HG02623 (cell line): ENCODE measurements around the gene GOT1.

Experiments
- ATAC-seq: cut with Tn5 transposase; IDR thresholded peaks from one replicate; pipeline ENCODE4 v1.9.1; 2021; ENCODE audit warnings: moderate library complexity; ENCODE audit not compliant: unreplicated experiment

GOT1 gene

DNA sequence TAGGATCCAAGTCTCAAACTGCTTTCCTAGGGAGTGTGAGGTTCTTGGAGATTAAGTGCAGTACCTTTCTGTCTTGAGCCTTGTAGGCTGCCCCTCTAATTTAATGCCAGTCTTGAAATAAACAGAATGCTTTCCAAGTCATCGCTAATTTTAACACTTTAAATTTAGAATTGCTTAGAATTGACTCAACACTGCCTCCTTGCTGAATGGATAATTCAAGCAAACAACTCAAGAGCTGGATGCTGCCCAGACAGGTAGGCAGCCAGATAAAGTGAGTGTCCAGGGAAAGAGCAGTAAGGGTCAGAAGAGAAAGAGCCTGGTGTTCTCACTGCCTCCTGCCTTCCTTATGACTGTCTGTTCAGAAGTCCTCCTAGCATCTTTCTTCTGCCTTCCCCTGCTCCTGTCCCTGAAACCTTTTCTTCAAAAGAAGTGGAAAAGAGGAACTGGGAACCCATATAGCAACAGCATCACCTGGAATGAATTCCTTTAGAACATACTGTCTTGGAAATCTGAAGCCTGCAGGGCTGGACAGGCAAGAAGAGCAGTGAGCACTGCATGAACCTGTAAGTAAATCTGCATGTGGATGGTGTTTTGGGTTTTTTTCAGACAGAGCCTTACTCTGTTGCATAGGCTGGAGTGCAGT, 3.1 kb upstream of the GOT1 start:
- no peak for ATAC-seq

DNA sequence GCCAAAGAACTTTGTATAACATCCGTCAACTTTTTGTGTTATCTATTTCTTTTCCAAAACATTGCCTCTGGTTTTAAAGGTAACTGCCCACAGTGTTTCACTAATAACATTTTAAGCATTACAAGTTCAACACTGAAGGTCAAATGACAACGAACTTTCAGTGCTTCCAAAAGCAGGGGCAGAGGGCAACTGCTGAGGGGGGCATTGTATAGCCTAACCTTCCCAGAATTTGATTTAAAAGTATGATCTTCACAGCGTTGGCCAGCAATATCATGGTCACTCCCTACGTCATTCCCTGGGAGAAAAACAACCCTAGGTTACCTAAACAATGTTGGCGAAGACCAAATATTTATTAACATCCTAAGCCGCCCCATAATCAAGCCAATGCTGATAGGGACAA, 2.5 kb upstream of the GOT1 start:
- ATAC-seq: no peak

DNA sequence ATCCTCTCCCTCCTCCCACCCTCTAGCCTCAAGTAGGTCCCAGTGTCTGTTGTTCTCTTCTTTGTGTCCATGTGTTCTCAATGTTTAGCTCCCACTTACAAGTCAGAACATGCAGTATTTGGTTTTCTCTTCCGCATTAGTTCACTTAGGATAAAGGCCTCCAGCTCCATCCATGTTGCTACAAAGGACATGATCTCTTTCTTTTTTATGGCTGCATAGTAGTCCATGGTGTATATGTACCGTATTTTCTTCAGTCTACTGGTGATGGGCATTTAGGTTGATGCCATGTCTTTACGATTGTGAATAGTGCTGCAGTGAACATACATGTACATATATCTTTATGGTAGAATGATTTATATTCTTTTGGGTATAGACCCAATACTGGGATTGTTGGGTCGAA, 1.6 kb upstream of the GOT1 start:
- no peak for ATAC-seq

DNA sequence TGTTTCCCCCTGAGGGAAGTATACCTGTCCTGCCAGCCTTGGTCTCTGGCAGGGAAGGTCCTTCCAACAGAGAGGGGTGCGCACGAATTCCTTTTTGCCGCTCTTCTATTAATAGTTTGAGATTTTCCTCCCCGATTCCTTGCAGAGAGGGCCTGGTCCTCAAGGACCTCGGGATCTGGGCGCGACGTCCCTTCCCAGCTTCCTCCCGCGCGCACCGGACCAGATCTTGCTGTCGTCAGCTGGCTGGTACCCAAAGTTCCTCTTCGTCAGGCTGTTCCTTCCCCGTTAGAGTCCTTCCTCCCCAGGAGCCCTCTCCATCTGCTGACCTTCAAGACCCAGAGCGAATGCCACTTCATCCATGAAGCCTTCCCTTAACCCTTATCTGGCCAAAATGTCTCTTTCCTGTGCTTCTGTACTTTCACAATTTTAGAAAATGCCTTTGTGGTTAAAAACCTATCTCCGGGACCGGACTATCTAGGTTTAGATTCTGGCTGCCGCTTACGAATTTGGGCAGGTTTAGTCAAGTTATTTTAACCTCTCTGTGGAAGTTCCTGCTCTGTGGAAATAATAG, 851 bp upstream of the GOT1 start:
- no peak for ATAC-seq

DNA sequence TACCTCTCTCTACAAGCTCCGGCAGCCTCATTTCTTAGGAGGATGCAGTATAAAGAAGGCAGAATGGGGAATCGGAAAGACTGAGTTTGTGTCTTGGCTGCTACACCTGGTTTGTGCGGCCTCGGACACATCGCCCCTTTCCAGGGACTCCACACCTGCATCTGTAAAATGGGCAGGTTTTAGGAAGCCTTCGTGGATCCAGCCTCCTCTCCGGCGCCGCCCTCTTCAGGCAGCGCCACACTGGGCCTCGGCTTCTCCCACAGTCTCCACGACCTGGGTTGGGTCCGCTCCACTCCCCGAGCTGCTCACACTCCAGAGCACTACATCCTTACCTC, 341 bp downstream of the GOT1 start:
- peak; percentile 4 for ATAC-seq

DNA sequence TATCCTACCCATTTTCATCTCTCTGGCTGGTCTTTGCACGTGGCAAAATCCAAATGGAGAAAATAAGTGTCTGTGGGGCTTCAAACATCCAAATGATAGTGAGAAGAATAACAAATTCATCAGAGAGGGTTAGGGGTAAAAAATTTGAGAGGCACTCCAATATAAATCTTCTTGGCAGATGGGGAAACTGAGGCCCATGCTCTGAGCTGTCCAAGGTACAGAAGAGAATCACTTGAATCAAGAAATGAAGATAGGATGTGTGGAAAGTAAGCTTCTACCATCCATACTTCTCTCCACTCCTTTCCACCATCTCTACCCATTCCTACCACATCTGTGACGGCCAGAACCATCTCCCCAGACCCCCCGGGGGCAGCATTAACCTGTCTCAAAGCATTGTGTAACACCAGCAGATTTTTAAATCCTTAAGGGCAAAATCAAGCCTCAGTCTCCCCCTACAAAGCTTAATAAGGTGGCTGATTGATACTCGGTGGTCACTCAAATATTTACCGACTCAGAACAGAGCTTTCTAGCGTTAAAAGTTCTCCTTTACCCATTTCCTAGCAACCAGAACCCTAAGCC, 818 bp downstream of the GOT1 start:
- no peak for ATAC-seq

DNA sequence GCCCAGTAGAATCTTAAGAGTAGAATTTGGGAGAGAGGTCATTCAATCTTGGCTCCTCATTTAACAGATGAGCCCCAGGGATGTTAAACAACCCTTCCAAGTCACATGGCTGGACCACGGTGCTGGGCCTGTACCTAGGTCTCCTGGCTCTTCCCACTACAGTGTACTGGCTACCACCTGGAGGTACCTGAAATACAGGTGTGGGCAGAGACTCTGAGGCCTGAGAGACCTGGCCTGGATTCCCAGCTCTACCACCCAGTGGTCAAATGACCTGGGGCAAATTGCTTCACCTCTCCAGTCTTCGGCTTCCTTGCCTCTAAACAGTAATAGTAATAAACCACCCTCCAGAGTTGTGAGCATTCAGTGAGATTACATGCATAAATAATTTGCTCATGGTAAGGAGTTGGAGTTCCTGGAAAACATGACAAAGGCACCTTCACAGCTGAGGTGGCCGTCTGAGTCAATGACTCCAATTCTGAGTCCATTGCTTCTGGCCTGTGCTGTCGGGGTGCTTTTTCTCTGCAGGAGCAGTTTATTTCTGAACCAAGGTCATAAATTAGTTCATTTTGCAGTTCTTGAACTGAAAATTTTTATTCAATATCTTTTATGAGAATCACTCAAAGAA, 2.7 kb downstream of the GOT1 start:
- ATAC-seq: no peak

DNA sequence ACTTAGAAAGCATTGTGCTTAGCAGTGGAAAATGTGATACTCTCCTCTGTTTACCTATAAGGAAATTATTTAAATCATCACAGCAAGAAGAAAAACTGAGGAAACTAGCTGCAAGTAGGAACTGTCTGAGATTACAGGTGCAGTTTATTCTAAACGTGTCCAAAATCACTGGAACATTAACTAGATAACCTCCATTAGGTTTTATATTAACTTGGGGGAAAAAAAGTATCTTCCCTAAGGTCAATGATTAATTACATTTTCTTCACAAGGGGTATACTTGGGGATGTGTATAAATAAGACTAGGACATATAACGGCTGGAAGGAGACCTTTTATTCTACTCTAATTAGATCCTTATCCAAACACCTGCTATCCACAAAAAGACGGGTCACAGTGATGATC, 3.7 kb downstream of the GOT1 start:
- ATAC-seq: no peak

DNA sequence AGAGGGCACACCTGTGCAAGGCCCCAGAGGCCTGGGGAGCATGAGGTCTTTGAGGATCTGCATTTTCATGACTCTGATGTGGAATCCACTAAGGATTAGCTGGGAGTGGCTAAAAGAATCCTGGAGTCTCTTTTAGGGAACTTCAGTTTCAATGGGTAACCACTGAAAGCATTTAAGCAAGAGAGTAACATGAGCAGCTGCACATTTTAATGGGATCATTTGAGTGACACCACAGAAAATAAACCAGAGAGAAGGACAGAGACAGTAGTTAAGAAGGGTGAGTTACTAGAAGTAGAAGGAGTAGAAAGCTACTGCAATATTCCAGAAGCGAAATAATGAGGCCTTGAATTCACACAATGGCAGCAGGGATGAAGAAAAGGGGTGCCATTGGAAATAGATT, 5.2 kb downstream of the GOT1 start:
- ATAC-seq: no peak

DNA sequence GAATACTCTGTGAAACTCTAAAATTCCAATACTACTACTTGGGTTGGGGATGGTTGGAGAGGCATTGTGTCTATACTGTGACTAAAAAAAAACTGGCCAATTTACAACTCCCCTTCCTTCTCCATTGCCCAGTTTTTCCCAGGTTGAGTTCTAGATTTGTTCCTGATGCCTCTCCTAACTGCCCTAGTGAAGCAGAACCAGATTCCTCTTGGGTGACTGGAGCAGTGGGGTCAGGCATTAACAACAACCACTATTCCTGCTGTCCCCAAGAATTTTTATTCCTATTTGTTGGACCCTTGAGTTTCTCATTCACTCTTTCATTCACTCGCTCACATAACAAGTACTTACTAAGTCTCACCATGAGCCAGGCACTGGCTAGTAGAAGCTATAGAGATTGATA, 5.8 kb downstream of the GOT1 start:
- ATAC-seq: no peak

DNA sequence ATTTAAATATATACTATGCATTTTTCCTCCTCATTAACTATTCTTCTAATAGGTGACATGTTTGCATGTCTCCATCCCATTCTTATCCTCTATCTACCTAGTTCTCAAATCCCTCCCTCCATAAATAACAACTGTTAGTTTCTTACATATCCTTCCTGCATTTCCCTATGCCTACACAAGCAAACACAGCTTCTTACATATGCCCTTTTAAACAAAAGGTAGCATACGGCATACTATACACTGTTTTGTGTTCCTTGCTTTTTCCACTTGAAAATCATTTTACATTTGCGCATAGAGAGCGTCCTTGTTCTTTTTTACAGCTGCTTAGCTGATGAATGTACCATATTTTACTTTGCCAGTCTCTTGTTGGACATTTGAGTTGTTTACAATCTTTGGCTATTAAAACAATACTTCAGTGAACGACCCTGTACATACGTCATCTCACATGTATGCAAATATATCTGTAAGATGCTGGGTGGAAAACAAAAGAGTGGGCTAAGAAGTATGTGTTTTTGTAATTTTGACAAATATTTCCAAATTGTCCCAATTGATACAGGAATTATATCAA, 7.8 kb downstream of the GOT1 start:
- no peak for ATAC-seq

DNA sequence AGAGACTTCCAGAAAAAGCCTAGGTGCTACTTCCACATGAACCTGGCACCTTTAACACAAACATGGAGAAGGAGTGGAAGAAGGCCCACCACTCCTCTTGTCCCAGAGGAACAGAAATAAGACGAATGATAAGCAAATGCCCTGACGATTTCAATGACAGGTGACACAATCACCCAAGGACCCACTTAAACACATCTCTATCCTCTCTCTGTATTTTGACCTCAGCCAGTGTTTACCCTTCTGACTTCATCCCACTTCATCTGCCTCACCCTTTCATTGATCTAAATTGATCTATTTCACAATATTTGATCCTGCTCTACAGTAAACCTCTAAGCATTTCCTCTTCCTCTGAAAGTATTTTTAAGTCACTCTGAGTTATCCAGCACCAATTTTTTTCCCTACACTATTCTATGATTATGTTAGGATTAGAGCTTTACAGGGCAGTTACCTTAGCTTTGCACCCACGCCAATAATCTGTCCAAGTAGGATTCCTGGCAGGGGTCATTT, 9.1 kb downstream of the GOT1 start:
- no peak for ATAC-seq

DNA sequence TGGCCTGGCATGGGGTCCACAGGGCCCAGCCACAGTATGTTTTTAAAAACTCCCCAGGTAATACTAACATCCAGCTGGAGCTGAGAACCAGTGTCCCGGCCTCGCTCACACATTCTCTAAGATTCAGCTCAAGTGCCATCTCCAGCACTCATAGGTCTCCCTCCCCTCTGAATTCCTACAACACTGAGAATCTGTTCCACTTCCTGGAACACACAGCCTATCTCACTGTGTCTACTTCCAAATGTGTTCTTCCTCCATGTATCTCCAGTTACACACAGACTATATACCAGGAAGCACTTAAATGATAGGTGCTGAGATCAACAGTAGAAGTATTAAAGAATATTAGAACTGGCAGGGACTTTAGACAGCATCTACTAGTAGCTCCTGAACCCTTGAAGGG, 10.7 kb downstream of the GOT1 start:
- no peak for ATAC-seq

DNA sequence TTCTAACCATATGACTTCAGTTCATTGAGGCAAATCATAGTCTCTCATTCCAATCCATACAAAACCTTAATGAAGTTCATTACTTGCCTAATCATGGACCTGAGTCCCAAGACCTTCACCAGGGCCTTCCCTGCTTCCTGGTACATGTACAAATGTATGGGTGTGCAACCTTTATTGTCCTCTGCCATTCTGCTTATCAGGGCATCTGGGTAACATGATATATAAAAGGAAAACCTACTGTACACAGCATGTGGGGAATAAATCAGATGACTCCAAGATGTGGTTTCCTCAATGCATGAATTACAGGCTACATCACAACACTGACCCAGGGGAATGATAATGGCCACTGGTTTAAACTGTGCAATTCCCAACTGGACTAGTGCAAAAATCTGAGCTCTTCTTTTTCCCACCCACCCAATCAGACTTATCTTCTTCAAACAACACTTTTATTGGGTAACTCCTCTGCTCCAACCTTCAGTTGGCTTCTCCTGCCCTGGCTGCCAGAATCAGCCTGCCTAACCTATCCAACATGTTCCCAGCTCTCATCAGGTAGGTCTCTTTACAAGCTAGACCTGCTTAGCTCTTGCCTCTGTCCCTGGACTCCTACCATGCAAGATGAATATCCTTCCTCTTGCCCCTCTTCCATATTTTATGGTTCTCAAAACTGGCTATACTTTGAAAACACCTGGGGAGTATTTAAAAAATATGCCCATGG, 11.4 kb downstream of the GOT1 start:
- ATAC-seq: no peak

DNA sequence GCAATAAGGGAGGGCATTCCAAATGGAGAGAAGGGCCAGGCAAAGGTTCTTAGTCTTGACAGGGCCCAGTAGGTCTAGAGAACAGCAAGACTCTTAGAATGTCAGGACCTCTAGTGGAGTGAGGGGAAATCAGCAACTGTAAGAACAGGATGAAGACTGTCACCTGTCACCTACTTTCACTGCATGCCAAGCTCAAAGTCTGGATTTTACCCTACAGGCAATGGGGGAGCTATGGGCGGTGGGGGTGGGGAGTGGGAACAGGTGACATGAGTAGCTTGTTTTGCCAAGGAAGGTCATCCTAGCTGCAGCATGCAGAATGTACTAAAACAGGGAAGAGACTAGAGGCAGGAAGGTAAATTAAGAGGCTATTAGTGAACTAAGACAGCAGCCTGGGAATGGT, 18.3 kb downstream of the GOT1 start:
- no peak for ATAC-seq

DNA sequence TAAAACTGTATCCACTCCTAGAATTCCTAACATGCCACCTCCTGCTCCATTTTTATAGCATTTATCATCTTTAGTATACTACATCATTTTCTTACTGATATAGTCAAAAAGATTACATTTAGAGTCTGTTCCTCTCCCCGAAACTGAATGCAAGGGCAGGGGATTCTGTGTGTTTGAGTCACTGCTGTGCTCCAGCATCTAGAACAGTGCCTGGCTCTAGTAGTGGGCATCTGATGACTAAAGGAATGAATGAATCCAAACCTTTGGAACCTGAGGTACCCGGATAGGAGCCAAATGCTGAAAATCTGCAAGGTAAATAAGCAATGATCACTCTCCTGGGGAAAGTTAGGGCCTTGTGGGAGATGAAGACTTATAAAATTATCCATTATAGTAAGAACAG, 18.9 kb downstream of the GOT1 start:
- ATAC-seq: no peak

DNA sequence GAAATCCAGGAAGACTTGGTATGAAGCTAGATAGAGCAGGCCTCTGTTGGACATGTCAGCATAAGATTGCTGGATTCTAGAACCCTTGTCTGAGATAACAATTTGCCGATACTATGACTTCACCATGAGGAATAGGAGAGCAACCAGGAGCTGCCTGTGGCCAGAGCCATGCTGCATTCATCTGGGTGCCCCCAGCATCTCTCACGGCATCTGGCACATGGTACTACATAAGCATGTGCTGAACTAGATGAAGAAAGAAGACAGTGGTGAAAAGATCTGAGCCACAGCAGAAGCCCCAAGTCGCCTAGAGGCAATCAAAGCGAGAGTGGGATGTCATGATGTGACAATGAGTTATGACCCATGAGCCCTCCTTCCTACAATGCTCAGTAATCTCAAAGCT, 19.5 kb downstream of the GOT1 start:
- ATAC-seq: no peak

DNA sequence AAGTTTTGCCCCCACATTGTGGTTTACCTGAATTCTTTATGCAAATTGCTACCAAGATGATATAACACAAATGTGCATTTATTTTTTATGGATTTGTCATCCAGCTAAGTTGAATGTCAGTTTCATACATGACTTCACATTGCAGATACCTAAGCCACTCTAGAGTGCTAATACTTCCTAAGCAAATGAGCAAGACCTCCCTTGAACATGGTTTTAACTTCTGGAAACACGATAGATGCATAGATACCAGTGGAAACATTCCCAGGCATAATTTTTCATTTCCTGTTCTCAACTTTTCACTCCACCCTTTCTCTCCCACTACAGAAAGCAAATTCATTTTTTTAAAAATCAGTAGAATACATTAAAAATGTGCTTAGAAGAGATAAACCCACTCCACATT, 20.3 kb downstream of the GOT1 start:
- no peak for ATAC-seq

DNA sequence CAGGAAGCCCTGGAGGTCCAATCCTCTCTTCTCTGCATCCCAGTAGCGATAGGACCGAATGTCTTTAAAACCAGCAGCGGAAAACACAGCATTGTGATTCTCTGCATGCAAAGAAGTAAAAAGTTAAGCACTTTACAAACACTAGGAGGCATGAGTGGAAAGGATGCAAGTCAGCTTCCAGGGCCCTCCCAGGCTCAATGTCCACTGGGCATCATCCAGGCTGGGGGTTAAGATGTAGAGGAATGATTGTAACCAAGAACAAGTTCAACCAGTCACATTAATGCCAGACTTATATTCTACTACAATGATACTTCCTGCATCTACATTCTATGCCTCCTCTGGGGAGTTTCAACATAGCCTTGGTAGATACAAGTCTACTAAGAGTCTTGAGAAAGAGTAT, 24.3 kb downstream of the GOT1 start:
- ATAC-seq: no peak

DNA sequence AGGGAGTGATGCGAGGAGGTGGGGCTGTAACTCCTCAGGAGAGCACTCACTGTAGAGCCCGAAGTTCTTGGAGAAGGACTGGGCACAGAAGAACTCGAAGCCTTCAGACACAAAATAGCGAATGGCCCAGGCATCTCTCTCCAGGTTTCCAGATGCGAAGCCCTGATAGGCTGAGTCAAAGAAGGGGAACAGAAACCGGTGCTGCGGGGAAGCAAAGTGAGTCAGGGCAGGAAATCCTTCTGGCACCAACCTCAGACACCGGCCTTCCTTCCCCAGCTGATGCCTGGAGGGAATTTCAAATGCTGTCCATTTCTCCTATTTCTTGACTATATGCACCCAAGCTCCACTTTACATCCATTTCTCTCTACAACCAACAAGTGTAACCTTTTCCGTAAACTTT, 26.8 kb downstream of the GOT1 start:
- ATAC-seq: no peak

DNA sequence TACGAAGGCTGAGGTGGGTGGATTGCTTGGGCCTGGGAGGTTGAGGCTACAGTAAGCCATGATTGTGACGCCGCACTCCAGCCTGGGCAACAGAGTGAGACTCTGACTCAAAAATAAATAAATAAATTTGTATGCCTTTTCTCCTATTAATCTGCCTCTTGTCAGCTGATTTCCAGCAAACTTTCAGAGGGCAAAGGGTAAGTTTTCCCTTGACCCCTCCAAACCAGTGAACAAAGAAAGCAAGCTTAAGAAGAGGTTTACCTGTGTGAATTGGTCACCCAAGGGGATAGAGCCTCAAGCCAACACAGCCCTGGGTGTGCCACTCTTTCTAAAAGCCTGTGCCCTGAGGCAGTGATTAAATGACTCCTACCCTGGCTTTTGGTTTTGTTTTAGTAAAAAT, 30.8 kb downstream of the GOT1 start:
- ATAC-seq: no peak

DNA sequence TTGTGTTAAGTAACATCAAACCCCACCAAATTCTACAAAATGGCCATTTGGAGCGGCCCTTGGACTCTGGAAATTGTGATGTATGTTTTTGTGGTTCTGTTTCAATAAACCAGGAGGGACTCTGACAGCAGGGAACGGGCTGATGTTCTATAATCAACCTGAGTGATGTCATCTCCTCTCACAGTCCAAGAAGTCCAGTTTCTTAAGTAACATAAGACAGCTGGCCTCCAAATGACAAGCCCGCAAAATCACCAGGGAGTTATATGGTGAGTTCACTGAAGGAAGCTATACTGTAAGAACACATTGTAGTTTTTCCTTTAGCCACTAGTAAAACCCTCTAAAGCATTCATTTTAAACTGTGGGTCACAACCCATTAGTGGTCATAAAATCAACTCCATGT, 34.0 kb downstream of the GOT1 start:
- ATAC-seq: no peak
